ENCODE data around the gene PHYHIPL. TPM values are rescaled to one million over a fixed set of nuclear protein-coding genes. Genes with fewer than 3 reads are reported as not detected.
A peak's percentile ranks its signal among the peaks of the same experiment; 100 is the strongest.

PHYHIPL gene
- total RNA-seq, result under 1 TPM; 0.10 to 0.51 TPM
- long read RNA-seq, donor 1, result 0 reads
- long read RNA-seq, donor 2, partial matches to known transcripts, result 0 of 1 reads
- long read RNA-seq, donor 2, other reads (novel, unspliced or antisense), result 1 of 1 reads

DNA sequence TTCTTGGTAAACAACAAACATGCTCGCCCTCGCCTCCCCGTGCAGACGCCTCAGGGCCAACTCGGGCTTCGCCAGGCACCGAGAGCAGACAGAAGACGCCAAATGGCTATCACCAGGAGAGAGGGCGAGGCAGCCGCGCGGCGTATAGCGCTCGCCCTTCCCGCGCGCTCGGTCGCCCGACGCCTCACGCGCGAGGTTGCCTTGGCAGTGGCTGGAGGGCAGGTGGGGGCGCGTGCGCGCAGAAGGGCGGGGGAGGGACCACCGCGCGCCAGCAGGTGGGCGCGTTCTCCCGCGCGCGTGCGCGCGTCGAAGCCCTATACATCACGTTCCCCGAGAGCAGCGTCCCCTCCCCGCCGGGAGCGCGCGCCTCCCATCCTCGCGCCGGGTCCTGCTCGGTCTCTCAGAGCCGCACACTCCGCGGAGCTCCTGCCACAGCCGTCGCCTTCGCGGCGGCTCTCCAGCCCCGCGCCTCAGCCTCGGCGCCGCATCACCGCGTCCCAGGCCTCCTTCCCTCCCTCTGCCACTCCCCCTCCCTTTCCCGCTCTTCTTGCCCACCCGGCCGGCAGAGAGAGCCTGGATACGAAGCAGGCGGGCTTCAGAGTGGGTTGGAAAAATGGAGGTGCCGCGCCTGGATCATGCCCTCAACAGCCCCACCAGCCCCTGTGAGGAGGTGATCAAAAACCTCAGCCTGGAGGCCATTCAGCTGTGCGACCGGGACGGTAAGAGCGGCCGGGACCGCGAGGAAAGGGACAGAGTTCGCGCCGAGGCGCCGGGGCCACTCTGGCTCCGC, at the start of gene PHYHIPL:
PHYHIPL (plus strand) TSS at position 403 of the 790 bp plus-strand sequence; CDS start at position 614, 211 bp downstream.
- intact Hi-C loops (cut with DNase I), result loop anchor here in 1 of 2 donors (10.0 kb wide), 1 partner anchor 222 kb away; no protein-coding TSS in a partner anchor

DNA sequence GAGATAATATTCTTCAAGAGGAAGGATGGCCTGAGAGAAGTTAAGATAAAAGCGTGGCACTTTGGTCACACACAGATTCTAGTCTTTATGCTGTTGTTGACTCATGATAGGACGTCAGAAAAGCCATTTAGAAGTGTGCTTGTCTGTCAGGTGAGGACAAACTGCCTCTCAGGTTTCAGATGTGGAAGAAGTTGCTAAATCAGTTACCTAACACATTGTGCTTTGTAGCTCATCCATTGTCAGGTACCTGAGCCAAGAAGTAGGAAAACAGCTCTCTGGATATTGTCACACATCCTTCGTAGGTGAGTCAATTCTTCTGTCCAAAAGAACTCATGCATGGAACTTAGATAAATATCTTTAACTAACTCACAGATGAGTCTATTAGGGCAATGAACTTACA, 49.5 kb upstream of the PHYHIPL start:
- no peak for DNase-seq (ENCODE audit: low spot score)
- intact Hi-C loops (cut with DNase I), result no loop called here

More for the DNA sequence above, at the start of gene PHYHIPL:
- DNase-seq (ENCODE audit: low spot score), result peak; percentile 41

DNA sequence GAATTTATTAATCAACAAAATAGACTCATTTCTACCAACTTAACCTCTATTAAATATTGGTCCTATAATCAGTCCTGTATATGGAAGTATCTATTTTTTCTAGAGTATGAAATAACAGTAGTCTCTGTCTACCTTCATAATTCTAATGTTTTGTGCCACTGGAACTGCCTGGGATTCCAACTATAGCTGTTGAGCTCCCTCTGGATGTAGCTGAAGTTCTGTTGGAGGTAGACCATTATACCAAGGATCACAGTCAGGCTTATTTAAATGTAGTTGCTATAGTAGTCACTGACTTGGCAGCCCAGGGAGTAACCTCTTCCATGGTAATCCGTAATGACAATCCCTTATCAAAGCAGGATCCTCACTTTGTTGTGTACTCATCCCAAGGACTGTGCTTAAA, 48.5 kb upstream of the PHYHIPL start:
- intact Hi-C loops (cut with DNase I), result no loop called here
- no peak for DNase-seq (ENCODE audit: low spot score)

DNA sequence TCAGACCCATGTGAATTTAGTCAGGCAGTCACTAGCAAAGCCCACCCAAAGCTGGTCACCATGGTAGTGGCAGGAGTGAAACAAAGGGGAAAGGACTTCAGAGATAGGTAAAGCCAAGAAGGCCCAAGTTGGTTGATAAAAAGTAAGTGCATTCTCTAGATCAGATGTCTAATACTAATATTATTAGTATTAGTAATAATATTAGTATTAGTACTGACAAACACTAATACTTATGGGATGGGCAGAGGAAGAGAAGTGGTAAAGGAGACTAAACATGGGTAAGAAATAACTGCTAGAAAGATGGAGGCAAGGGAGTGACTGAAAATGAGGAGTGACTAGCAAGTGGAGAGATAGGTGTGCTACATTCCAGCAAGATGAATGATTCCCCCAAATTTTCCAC, 46.6 kb upstream of the PHYHIPL start:
- DNase-seq (ENCODE audit: low spot score), result no peak
- intact Hi-C loops (cut with DNase I), result no loop called here

DNA sequence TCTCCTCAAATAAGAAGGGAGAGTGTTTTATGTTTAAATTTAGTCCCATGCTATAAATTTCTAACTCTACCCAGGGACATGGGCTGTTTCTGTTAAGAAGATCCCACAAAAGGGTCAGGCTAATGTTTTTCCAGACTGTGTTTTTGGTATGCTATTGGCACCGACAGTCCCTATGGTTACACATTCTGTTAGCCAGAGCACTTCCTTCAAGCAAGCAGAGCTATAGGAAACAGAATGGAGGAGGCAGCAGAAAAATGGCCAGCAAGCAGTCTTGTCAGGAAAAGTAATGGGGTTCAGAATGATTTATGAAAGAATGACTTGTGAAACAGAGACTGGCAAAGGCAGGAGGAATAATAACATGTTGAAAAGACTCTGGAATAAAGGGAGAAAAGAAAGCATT, 44.8 kb upstream of the PHYHIPL start:
- intact Hi-C loops (cut with DNase I), result no loop called here
- no peak for DNase-seq (ENCODE audit: low spot score)

DNA sequence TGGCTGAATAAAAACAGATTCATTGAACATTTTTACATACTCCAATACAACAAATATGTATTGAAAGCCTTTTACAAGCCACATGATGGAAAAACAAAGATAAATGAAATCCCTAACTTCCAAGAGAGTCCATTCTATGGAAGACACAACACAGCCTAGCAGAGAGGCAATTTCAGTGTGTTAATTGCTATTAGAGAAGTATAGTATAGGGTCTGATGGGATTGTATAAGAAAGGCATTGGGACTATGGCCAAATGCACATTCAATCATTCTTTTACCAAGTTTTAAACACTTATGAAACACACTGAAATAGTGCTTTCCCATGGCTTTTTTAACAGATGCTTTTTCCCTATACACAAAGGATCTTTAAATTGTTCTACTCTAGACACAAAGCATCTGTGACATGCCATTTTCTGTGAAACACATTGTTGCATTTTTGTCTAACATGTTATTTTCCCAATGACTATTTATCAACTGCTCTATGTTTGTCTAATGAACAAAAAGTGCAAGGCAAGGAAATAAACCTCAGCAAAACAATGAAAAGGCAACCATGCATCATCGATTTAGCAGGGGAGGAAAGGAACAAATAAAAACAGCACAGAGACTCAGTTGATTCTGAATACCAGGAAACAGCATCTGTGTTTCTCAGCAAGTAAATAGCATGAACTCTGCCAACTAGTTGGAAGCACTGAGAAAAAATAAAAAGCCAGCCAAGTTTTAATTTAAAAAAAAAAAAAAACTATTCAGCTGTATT, 42.4 kb upstream of the PHYHIPL start:
- intact Hi-C loops (cut with DNase I), result no loop called here
- DNase-seq (ENCODE audit: low spot score), result no peak

DNA sequence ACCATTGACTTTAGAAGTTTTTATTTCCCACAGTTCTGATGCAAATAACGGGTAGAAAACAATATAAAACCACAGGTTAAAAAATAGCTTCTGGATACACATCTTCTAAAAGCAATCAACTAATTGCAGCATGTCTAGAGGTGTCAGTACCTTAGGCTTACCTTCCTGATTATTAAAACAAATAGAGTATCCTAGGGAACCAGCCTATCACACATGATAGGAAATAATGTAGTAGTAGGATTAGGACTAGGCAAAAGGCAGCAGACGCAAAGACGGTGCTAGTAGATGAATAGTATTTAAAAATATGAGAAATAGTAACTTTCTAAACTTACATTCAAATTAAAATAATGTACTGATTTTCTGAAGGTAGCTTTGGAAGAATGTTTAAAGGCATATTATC, 41.7 kb upstream of the PHYHIPL start:
- DNase-seq (ENCODE audit: low spot score), result no peak
- intact Hi-C loops (cut with DNase I), result no loop called here

DNA sequence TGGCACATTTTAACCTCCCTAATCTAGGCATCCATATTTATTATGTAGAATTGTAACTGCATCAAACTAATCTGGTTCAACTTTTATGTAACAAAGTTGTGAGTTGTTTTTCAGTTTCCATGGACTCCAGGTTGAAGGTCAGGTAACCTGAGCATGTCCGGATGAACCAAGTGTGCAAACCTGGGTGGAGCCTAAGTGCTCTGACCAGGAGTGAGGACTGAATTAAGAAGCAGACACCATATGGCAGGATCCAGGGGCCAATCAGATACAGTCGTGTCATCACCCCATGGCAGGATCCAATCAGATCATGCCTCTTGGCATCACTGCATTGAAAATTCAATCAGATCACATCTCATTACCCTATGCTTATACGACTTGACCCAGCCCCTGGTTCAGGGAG, 41.2 kb upstream of the PHYHIPL start:
- no peak for DNase-seq (ENCODE audit: low spot score)
- intact Hi-C loops (cut with DNase I), result no loop called here

DNA sequence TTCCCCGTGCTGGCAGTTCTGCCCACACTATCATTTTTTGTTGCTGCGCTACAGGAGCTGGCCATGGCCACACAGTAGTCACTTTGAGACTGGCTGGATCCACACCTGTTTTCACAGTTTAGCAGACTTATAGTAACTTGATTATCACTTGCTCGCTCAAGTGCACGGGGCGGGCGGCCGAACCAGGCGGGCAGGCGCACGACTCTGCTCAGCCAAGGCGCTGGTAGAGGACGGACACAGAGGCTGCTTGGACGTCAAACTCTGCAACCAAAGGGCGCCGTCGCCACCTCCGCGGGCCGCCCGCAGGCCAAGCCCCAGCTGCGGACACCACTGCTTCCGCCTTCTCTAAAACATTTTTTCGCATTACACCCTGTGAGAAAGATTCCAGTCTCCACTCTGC, 38.4 kb upstream of the PHYHIPL start:
- intact Hi-C loops (cut with DNase I), result no loop called here
- peak; percentile 72 for DNase-seq (ENCODE audit: low spot score)

DNA sequence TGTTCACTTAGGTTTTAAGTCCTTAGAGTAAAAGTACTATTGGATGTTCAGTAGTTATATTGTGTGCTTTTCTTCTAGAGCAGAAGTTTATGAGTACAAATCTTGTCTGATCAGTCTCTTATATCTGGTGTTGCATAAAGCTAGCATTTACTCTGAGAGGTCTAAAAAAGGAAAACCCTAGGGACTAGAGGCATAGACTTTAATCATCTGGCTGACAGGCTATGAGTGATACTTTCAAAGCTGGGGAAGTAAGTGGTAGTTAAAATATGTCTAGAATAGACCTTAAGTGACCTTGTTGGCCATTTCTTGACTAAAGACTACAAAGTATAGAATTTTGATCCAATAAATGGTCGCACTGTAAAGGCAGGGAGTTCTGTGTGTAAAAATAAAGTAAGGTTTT, 32.9 kb upstream of the PHYHIPL start:
- no peak for DNase-seq (ENCODE audit: low spot score)
- intact Hi-C loops (cut with DNase I), result no loop called here

DNA sequence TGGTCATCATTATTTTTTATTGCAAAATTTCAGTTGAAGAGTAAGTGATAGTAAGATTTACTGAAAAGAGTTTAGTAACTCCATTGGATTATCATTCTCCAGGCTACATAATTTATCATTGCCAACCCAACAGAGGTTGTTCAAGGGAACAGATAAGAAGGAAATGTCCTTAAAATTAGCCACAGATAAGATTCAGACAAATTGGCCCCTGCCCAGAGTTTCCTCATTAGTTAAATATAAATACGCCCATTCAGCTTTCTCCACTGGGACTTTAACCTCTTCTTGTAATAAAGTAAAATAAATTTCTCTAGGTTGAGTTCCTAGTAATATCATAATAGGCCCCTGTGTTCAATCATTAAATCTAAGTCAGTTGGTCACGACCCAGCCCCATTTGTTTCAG, 27.7 kb upstream of the PHYHIPL start:
- DNase-seq (ENCODE audit: low spot score), result no peak
- intact Hi-C loops (cut with DNase I), result no loop called here

DNA sequence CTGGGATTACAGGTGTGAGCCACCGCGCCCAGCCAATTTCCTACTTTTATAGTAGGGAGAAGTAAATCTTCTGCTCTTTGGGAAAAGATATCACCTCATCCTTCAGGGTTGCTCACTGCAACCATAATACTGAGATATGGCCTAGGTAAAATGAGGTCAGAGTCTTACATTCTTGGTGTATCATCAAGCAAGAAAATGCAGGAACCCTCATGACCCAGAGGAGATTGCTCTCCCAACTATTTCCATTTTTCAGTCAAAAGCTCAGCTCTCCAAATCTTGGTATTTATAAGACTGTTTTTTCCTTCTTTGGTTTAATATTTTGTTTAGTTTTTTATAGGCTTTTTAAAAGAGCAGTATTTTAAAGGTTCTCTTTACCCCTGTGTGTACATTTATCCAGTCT, 20.9 kb upstream of the PHYHIPL start:
- intact Hi-C loops (cut with DNase I), result no loop called here
- no peak for DNase-seq (ENCODE audit: low spot score)

DNA sequence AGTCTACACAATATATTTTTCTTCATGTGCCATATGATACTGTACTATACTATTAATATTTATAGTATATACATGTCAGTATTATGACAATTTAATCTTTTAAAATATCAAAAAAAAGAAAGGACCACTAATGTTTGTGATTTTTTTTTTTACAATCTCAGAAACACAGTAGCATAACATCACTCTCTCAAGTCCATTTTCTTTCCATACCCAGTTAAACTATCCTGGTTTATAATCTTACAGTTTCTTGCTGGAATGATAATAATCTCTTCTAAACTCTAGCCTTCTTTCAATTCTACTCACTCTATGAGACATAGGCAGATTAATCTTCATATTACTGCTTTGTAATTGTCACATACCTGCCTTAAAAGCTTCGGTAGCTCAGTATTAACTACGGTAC, 8.9 kb upstream of the PHYHIPL start:
- intact Hi-C loops (cut with DNase I), result no loop called here
- no peak for DNase-seq (ENCODE audit: low spot score)

DNA sequence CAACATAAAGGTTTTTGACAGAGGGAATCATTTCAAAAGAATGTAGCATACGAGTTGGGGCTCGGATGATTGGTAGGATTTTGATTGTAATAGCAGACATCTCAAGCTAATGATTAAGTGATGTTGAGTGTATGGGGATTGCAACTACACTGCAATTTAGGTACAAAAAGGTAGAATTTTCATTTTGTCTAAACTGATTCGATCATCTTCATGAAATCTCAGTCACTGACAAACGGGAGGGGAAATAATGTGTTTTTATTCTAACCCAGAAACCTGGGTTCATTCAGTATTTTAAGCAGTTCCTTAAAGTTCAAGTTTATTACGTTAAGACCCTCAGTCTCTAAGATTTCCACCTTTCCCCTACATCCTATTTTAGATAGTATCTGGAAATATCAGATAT, 3.9 kb upstream of the PHYHIPL start:
- DNase-seq (ENCODE audit: low spot score), result no peak
- intact Hi-C loops (cut with DNase I), result loop anchor here in 1 of 2 donors (10.0 kb wide), 1 partner anchor 218 kb away; no protein-coding TSS in a partner anchor

DNA sequence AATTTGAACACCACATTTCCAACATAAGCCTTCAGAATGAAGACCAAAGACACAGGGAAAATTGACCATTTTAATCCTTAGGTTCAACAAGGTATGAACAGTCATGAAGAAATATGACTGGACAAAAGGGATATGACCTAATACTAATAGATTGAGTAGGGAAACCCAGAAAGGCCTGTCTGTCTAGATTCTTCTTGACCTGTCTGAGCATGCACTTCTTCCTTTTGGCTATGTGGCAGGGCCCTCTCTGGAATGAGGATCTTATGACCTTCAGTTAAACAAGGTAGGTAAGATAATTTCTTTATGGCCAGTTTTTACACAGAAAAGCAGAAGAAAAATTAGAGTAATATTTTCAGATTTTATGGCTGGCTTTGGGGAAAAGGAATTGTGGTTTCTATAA, 3.0 kb upstream of the PHYHIPL start:
- no peak for DNase-seq (ENCODE audit: low spot score)
- intact Hi-C loops (cut with DNase I), result loop anchor here in 1 of 2 donors (10.0 kb wide), 1 partner anchor 219 kb away; no protein-coding TSS in a partner anchor

DNA sequence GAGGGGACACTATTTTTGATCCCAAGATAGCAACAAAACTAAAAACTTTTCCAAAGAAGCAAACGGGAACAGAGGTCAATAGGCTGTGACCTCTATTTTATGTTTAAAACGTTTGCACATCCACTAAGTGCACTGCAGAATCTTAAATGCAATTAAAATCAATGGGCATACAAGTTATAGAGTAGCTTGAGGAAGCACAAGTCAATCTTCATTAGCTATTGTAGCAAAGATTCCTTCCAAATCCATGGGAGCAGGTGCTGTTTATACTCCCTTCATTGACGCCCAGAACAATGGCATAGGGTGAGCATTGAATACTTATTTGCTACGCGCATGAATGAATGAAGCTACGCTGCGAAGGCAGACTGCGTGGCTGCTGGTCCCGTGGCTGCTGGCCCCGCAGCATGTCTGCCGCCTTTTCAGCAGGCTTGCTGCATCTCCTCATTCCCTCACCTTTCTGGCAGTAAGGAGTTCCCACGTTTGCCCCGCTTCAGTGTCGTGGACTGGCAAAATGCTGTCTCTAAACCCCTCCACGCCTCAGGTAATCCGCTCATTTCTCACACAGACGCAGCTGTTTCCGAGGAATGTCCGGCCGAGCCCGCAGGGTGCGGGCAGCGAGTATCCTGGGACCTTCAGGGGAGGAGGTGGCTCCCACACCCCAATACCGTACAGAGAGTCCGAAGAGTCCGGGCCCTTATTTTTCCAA, 754 bp upstream of the PHYHIPL start:
- peak; percentile 62 for DNase-seq (ENCODE audit: low spot score)

DNA sequence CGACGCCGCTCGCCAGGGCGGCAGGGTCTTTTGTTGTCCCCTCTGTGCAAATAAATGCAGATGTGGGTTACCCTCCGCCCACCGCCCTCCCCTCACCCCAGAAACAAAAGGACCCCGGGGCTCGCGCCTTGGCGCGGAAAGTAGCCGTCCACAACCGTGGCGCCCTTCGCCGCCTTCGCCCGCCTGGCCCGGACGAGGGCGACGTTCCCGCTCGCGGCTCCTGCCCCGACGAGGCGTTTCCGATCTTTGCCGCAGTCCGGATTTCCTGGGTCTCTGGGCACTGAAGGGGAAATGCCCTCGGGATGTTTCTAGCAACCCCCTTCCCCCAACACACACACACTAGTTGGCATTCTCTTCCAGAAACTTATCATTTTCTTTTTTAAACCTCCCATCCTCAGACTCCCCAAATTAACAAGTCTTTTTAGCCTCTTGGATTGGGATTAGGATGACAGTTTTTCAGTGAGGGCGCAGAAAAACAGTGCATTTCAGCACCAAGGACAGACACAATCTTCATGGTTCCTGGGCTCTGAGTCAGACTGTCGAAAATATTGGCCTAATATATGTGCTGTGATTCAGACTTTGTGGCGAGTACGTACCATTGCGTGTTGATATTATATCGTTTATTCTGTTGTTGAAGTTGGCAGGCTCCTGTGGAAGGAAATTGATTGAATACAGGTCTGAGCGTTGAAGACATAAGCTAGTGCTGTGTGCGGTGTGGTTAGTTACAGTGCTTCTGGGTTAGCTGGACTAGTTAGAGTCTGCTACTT, 771 bp downstream of the PHYHIPL start:
- intact Hi-C loops (cut with DNase I), result loop anchor here in 1 of 2 donors (10.0 kb wide), 1 partner anchor 222 kb away; no protein-coding TSS in a partner anchor
- peak; percentile 29 for DNase-seq (ENCODE audit: low spot score)

More for the DNA sequence above, 754 bp upstream of the PHYHIPL start:
- intact Hi-C loops (cut with DNase I), result loop anchor here in 1 of 2 donors (10.0 kb wide), 1 partner anchor 221 kb away; no protein-coding TSS in a partner anchor

DNA sequence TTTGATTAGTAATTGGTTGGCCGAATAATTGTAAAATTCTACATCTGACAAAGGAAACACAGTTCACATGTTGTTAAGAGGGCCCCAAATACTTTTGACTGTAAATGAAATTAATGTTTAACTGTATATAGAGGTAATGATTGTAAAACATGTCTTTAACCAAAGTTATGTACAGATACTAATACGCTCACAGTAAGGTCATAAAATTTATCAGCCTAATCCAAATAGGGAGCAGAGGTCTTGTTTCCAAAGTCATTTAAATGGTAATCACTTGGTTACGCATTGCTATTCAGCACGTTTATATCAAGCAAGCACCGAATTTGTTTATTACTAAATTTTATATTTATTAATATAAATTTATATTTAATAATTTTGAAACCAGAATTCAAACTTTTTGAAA, 1.4 kb downstream of the PHYHIPL start:
- intact Hi-C loops (cut with DNase I), result loop anchor here in 1 of 2 donors (10.0 kb wide), 1 partner anchor 223 kb away; no protein-coding TSS in a partner anchor
- no peak for DNase-seq (ENCODE audit: low spot score)

DNA sequence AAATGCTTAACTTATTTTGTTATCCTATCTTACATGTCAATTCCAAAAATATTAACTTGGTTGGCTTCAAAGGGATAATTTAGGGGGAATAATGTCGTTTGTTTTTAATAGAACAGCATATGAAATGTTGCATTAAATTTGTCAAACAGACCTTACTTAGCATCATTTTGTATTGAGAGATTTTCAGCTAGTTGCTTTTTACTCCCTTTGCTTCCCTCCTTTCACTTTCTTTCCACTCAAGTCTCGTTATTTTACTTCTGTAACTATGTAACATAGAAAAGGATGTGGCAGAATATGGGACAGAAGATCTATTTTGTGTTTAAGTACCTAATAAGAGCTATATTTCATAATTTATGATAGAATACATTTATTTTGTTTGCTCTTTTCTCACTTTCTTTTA, 2.6 kb downstream of the PHYHIPL start:
- intact Hi-C loops (cut with DNase I), result loop anchor here in 1 of 2 donors (10.0 kb wide), 1 partner anchor 224 kb away; no protein-coding TSS in a partner anchor
- no peak for DNase-seq (ENCODE audit: low spot score)

All from posterior vena cava (tissue), 2 donors.